Vagina (tissue), 2 donors: ENCODE data around the gene TRABD2B.

ENCODE experiments used
- CTCF ChIP-seq, 3 experiments: fragments of 450-650 bp in 2 of 3; fragments of 200-600 bp in 1 of 3; sonication (generic) in 1 of 3; IDR thresholded peaks; one replicate each; pipeline ENCODE4 v1.5.1; 2017 to 2019; ENCODE audit warnings: antibody characterized with exemption in 3 of 3, mild to moderate bottlenecking in 2 of 3, moderate library complexity in 2 of 3
- POLR2AphosphoS5 ChIP-seq, 2 donors: sonication (generic); formaldehyde crosslinking; IDR thresholded peaks; one replicate each; pipeline ENCODE4 v1.9.0; 2017; ENCODE audit warnings: antibody characterized with exemption in 2 of 2, mild to moderate bottlenecking in 2 of 2, low read depth in 1 of 2; ENCODE audit not compliant: insufficient read depth in 1 of 2

- no peak for TF ChIP-seq POLR2AphosphoS5 (IDR thresholded peaks at IDR 0.05; ENCODE audit: insufficient read depth in 1 of 2, low read depth in 1 of 2)
- TF ChIP-seq CTCF (IDR thresholded peaks at IDR 0.05) = no peak
Observed at GRCh38 chr1:47919113-47919833, 77.9 kb downstream of the TRABD2B start.
